Measurements from ENCODE around the gene AIPL1. TPM values are rescaled to one million over a fixed set of nuclear protein-coding genes. Genes with fewer than 3 reads are reported as not detected.
"Not testable (repeated sequence)": the region's sequence is repeated elsewhere in the genome, so short reads cannot be mapped to it uniquely, and the experiment has no call there.

The AIPL1 gene, protein sequence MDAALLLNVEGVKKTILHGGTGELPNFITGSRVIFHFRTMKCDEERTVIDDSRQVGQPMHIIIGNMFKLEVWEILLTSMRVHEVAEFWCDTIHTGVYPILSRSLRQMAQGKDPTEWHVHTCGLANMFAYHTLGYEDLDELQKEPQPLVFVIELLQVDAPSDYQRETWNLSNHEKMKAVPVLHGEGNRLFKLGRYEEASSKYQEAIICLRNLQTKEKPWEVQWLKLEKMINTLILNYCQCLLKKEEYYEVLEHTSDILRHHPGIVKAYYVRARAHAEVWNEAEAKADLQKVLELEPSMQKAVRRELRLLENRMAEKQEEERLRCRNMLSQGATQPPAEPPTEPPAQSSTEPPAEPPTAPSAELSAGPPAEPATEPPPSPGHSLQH
- not detected in 2 replicates for total RNA-seq (ENCODE audit: low replicate concordance)
- long read RNA-seq = 0 reads

DNA sequence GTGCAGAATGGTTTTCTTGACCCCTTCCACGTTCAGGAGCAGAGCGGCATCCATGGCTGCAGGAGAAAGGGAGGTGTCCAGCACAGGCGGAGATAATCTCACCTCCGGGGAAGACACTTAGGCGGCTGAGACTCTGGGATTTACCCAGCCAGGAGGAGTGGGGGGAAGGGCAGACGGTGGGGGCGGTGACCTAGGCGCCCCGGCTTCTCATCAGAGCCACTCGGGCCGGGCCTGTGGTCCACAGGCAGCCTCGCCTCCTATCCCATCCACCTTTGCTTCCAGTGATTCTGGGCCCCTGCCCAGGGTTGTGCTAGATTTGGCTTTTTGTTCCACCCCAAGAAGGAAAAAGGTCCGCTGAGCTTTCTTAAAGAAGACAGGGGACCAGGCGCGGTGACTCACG lies at the start of gene AIPL1:
TSS of gene AIPL1 (minus strand) at position 71 of the 400 bp plus-strand sequence. CDS start at position 54, 17 bp downstream.
- H3K27ac Mint-ChIP-seq = no peak within 1 kb of the TSS
- H3K36me3 Mint-ChIP-seq = no peaks in the 10 kb centered on the region
- no peak within 1 kb of the TSS for H3K4me3 Mint-ChIP-seq
- H3K4me1 Mint-ChIP-seq (ENCODE audit: unreplicated experiment) = peaks cover 8% of the 10 kb centered on the region
- DNase-seq (ENCODE audit: extremely low spot score, unreplicated experiment) = no peak
- TF ChIP-seq, protein P1, sequence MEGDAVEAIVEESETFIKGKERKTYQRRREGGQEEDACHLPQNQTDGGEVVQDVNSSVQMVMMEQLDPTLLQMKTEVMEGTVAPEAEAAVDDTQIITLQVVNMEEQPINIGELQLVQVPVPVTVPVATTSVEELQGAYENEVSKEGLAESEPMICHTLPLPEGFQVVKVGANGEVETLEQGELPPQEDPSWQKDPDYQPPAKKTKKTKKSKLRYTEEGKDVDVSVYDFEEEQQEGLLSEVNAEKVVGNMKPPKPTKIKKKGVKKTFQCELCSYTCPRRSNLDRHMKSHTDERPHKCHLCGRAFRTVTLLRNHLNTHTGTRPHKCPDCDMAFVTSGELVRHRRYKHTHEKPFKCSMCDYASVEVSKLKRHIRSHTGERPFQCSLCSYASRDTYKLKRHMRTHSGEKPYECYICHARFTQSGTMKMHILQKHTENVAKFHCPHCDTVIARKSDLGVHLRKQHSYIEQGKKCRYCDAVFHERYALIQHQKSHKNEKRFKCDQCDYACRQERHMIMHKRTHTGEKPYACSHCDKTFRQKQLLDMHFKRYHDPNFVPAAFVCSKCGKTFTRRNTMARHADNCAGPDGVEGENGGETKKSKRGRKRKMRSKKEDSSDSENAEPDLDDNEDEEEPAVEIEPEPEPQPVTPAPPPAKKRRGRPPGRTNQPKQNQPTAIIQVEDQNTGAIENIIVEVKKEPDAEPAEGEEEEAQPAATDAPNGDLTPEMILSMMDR (conservative IDR thresholded peaks at IDR 0.05) = no peak
- peaks cover 14% of the 10 kb centered on the region for H3K27me3 Mint-ChIP-seq
- H3K9me3 Mint-ChIP-seq = no peaks in the 10 kb centered on the region

DNA sequence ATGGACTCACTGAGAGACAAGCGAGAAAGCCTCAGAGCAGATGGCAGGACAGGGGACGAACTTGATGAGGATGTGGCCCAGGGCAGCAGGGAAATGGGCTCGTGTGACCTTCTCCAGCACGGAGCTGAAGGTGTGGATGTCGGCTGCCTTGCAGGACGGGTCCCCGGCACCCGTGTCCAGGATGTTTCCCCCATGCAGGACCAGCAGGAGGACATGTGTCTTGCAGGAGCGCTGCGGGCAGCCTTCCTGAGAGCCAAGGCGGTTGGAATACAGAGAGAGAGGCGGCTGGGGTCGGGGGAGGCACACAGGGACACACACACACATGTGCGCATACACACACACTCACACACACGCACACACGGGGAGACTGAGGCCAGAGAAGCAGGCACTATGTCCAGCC lies 48.6 kb upstream of the AIPL1 start:
- Mint-ChIP-seq H3K36me3 (no peaks in the 10 kb centered on the region), H3K4me3 (no peak overlapping the region), H3K27ac (no peak overlapping the region), H3K4me1 (ENCODE audit: unreplicated experiment) (peaks cover 16% of the 10 kb centered on the region), H3K9me3 (no peaks in the 10 kb centered on the region), H3K27me3 (peaks cover 43% of the 10 kb centered on the region)
- TF ChIP-seq, protein P1 (conservative IDR thresholded peaks at IDR 0.05) = no peak
- no peak for DNase-seq (ENCODE audit: extremely low spot score, unreplicated experiment)

DNA sequence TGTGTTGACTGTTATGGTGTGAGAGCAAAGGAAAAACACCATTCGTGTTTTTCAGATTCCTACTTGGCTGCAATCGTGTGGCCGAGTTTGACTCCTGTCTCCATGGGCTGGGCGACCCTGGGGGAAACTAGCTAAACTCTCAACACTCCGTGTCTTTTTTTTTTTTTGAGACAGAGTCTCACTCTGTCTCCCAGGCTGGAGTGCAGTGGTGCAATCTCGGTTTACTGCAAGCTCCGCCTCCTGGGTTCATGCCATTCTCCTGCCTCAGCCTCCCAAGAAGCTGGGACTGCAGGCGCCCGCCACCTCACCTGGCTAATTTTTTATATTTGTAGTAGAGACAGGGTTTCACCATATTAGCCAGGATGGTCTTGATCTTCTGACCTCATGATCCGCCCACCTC lies 47.9 kb upstream of the AIPL1 start:
- H3K4me1 Mint-ChIP-seq (ENCODE audit: unreplicated experiment) = peaks cover 11% of the 10 kb centered on the region
- H3K4me3 Mint-ChIP-seq; H3K27ac Mint-ChIP-seq; H3K9me3 Mint-ChIP-seq; DNase-seq (ENCODE audit: extremely low spot score, unreplicated experiment); H3K36me3 Mint-ChIP-seq: not testable (repeated sequence)
- H3K27me3 Mint-ChIP-seq = peaks cover 38% of the 10 kb centered on the region

DNA sequence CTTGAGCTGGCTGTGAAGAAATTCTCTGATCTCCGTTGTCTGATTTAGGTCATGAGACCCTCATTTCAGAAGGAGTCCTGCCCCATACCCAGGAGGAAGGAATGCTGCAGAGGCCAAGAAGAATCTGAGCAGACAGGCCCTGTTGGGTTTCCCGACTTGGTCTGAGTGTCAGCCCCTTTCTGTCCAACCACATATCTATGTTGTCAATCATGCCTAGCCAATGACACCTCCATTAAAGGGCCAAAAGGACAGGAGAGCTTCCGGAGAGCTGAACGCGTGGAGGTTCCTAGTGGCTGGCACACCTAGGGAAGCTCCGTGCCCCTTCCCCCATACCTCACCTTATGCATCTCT lies 47.2 kb upstream of the AIPL1 start:
- Mint-ChIP-seq H3K4me1 (ENCODE audit: unreplicated experiment) (peaks cover 11% of the 10 kb centered on the region), H3K4me3 (no peak overlapping the region), H3K27ac (no peak overlapping the region), H3K36me3 (no peaks in the 10 kb centered on the region), H3K9me3 (no peaks in the 10 kb centered on the region), H3K27me3 (peaks cover 36% of the 10 kb centered on the region)
- DNase-seq (ENCODE audit: extremely low spot score, unreplicated experiment) = no peak
- TF ChIP-seq, protein P1 (conservative IDR thresholded peaks at IDR 0.05) = no peak

DNA sequence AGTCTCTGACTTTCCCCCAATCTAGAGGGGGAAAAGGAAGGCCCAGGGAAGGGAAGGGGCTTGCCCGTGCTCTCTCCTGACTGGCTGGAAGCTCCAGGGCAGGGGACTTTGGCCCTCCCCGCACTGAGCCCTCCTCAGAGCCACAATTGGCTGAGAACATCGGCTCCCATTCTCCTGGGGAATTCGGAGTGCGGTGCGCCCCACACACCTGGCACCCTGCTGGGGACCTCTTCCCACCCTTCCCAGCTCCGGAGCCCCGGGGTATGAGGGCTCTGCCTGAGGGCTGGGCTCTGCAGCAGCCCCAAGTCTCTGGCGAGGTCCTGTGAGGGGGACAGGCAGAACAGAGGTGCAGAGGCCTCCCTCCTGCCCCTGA lies 45.4 kb upstream of the AIPL1 start:
- TF ChIP-seq, protein P1 (conservative IDR thresholded peaks at IDR 0.05) = no peak
- Mint-ChIP-seq H3K36me3 (no peaks in the 10 kb centered on the region), H3K9me3 (no peaks in the 10 kb centered on the region), H3K4me3 (no peak overlapping the region), H3K4me1 (ENCODE audit: unreplicated experiment) (peaks cover 22% of the 10 kb centered on the region), H3K27me3 (peaks cover 30% of the 10 kb centered on the region), H3K27ac (no peak overlapping the region)
- no peak for DNase-seq (ENCODE audit: extremely low spot score, unreplicated experiment)

DNA sequence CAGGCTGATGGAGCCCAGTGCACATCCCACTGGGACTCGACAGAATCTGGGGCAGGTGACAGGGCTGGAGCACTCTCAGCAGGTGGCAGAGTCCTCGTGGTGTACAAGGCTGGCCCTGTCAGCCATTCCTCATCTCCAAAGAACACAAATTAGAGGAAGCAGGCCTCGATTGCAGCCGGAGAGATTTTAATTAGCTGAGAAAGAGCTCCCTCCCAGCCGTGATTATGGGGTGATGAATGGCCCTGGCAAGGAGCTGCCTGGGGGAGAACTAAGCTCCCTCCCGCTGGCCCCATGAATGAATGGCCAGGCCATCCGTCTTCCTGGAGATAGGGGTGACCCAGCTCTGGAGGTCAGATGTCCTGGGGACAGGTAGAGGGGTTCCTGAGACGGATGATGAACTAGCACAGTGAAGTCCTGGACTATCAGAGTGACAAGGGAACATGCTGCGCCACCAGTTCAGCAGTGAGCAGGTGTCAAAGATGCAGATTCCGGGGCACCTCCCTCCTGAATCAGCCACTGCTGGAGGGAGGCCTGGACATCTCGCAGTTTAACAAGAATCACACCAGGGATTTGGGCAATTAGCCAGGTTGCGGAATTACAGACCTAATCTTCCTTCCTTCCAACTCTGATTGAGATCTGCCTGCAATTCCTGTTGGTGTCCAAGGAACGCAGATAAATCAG lies 44.8 kb upstream of the AIPL1 start:
- H3K27ac Mint-ChIP-seq = no peak overlapping the region
- H3K36me3 Mint-ChIP-seq = no peaks in the 10 kb centered on the region
- H3K4me3 Mint-ChIP-seq = no peak overlapping the region
- peaks cover 27% of the 10 kb centered on the region for H3K4me1 Mint-ChIP-seq (ENCODE audit: unreplicated experiment)
- H3K27me3 Mint-ChIP-seq = peaks cover 30% of the 10 kb centered on the region
- TF ChIP-seq, protein P1 (conservative IDR thresholded peaks at IDR 0.05) = no peak
- DNase-seq (ENCODE audit: extremely low spot score, unreplicated experiment) = no peak
- H3K9me3 Mint-ChIP-seq = no peaks in the 10 kb centered on the region

Measured in type B pancreatic cell (in vitro differentiated cells).